Activated CD4-positive, CD25-positive, alpha-beta regulatory T cell treated with anti-CD3 and anti-CD28 coated beads, Interleukin-2, amount 50 U/mL, for 24 hours (primary cell): Measurements from ENCODE around the gene LGR6.
"Not testable (repeated sequence)": the region's sequence is repeated elsewhere in the genome, so short reads cannot be mapped to it uniquely, and the experiment has no call there.

Experiments used
- ATAC-seq, 2 donors: fragments of 150-1000 bp; cut with Tn5 transposase; one replicate each; pipeline ENCODE4 v1.10.0; 2021; ENCODE audit warnings: mild to moderate bottlenecking in 1 of 2, moderate library complexity in 1 of 2

Gene LGR6

DNA sequence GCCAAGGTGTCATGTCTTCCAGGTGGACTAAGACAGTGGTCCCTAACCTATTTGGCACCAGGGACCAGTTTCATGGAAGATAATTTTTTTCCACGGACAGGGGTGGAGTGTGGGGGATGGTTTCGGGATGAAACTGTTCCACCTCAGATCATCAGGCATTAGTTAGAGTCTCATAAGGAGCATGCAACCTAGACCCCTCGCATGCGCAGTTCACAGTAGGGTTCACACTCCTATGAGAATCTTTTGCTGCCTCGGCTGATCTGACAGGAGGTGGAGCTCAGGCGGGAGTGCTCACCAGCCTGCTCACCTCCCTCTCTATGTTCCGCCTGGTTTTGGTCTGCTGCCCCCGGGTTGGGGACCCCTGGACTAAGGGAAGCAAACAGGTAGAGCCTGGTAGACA, 30.9 kb downstream of the LGR6 start:
- no peak for ATAC-seq

- ATAC-seq, result no peak
Observed at GRCh38 chr1:202225131-202225530, 31.5 kb downstream of the LGR6 start.

DNA sequence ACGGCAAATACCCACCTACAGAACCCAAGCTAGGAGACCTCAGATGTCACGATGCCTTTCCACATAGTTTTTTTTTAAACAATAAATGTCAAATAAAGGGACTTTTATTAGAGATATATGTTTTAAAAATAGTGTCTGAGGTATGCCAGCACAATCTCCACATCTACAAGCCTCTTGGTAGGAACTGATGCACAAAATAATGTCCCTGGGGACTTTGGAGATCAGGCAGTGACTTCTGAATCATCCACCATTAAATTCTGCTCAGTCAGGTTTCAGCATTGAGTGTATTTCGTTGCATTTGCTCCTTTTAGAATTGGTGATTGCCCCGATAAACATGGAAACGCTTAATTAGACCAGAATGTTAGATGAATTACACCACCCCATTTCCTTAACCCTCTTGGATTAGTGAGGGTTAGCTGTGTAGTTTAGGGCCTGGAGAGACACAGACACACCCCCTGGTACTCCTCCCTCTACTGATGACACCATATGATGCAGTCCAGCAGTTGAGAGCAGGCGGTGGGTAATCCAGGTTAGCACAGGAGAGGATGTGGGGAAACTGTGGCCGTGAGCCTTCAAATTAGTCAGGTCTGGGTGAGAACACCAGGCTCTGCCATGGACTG, 33.6 kb downstream of the LGR6 start:
- peak in 1 of 2 donors; percentile 16 for ATAC-seq

GRCh38 chr1:202227997-202228401, 34.4 kb downstream of the LGR6 start:
- ATAC-seq, result peak; percentile 17 to 23

- peak in 1 of 2 donors; percentile 39 for ATAC-seq
Observed at GRCh38 chr1:202228484-202229122, 35.0 kb downstream of the LGR6 start.

- ATAC-seq, result no peak
Observed at GRCh38 chr1:202229376-202229775, 35.8 kb downstream of the LGR6 start.

DNA sequence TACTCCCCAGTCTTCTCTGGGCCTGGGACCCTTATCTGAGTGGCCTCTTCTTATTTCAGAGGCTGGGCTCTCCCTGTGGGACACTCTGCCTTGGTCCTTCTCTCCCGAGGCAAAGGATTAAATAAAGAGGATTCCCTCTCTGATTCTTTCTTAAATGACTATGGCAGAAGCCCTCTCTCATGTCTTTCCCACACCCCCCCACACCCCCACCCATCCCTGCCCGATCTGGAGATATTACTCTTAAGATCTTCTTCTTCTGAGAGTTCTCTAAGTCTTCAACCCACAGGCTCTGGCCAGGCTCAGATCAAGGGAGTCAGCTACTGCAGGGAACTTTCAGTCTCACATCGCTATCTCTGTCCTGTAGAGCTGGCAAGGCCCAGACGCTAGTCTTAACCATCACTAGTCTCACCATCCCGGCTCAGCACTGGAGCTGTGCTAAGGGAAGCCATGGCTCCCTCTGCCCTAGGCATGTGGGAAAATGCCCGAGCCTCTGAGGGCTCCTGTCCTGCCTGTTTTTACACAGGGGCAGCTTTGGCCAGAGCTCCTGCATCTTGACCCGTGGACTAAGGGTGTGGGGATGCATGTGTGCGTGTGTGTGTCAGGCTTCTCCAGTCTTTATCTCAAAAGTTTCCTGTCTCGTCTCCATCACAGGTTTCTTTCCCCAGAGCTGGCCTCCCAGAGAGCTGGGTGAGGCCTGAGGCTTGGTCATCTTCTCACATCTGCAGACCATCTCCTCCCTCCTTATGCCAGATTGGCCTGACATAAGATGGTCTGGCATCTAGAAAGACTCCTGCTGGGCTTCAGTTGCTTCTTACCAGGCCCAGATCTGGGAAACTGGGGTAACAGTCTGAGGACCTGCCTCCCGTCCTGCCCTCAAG, 36.7 kb downstream of the LGR6 start:
- no peak for ATAC-seq

DNA sequence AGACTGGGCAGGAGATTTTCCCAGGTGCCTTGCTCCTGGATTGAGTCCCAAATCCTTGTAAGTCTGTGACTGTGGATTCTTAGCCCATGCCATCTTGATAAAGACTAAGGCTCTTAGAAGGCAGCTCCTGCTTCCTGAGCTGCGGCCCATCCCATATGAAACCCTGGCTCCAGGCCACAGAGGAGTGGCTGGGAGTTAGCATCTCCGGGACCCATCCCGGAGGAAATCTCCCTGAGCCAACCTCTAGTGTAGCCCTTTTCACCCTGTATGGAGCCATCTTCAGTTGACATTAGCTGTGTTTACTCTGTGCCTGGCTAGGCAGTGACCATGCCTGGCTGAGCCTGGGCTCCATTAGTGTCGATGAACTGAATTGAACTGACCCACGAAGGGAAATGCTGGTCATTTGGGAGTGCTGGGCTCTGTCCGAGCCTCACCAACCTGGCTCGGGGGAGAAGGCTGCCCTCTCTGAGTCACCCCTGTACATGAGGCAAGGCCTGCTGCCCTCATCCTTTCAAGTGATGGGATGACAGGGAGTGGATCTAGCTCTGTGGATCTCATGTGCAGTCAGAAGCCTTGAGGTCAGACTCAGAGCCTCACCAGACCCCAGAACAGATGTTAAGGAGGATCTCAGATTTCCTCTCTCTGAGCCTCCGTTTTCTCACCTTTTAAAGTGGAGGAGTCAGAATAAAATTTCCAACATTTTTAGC, 37.5 kb downstream of the LGR6 start:
- no peak for ATAC-seq

DNA sequence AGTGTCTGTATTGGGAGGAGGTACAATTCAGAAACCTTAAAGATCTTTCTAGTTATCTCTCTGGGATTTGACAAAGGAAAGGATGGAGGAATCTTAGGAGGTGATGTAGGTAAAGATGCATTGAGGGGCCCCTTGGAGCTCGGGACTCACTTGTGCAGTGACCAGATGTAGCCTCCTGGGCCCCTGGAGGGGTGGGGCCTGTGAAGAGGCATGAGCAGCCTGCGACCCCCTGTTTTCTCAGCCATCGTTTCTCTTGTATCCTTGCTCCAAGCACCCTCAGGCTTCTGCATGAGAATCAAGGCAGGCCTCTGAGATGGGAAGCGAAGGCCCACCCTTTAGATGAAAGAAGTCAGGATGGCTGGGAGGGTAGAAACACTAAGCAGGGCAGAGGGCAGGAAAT, 39.6 kb downstream of the LGR6 start:
- no peak for ATAC-seq

- ATAC-seq, result no peak
Observed at GRCh38 chr1:202233804-202234203, 40.2 kb downstream of the LGR6 start.

DNA sequence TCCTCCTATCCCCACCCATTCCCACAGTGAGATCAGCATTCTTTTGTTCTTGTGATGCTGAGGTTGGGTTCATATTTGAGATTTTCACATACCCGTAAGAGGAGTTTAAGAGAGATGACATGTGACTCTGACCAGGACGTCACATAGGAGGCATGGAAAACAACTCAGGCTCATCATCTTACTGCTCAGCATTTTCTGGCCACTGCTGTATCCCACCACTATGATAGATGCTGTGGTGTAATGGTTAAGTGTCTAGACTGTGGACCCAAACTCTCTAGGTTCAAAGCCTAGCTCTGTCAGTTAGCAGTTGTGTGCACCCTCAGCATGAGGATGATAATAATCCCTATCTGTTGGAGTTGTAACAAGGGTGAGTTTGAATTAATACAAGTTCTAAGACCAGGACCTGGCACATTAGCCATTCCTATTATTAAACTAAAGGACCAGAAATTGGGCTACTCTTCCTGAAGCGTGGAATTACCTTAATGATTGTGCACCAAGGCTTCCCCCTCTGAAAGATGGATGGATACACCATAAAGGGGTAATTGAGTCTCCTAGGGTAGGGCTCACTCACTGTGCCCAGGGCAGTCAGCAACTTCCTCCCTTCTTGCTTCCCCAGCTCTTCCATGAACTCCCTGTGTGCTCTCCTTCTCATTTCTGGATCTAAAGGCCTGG, 40.9 kb downstream of the LGR6 start:
- no peak for ATAC-seq

DNA sequence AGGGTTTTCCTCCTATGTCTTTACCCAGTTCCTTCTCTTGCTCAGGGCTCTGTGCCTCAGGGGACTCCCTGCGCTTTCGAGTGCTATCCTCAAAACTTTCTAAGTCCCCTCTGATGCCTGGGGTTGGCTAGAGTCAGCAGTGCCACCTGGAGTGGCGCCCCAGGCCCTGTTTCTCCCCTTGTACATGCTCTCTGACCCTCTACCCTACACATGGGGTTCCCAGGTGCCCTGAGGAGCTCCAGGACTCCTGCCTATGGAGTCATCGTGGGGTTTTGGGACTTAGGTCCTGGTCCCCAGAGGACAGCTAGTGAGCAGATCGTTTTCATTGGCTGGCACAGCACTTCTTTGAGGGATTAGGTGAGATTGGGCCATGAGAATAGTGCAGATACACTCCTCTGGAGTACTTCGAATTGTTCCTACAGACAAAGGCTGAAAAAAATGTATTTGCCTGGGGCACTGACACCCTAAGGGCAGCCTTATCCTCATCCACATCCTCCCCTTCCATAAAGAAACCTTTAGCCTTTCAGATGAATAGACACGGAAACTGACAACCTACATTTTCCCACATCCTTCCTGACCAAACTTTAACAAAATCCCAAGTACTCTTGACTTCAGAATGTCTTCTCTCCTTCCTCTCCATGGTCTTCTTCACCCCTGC, 41.5 kb downstream of the LGR6 start:
- no peak for ATAC-seq

- peak; percentile 75 to 78 for ATAC-seq
Observed at GRCh38 chr1:202235856-202236837, 42.5 kb downstream of the LGR6 start.

- ATAC-seq, result peak; percentile 55 to 61
Observed at GRCh38 chr1:202237052-202237451, 43.5 kb downstream of the LGR6 start.

DNA sequence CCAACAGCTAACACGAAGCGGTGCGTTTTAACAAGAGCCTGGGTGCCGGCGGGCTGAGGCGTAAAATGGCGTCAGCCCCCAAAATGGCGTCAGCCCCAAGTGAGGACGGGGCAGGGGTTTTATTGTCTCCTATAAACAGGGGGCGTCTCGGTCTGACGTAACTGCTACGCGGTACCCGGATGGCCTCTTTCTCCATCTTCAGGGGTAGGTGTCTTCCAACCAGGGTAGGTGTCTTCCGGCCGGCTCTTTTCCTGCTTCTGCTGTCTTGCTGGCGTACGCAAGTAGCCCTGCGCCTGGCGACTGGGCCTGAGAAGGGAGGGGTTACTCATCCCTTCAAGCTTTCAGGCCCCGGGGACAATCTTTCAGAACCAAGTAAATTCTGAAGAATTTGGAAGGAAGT, 45.3 kb downstream of the LGR6 start:
- no peak for ATAC-seq

- not testable (repeated sequence) for ATAC-seq
Observed at GRCh38 chr1:202240226-202240625, 46.6 kb downstream of the LGR6 start.

DNA sequence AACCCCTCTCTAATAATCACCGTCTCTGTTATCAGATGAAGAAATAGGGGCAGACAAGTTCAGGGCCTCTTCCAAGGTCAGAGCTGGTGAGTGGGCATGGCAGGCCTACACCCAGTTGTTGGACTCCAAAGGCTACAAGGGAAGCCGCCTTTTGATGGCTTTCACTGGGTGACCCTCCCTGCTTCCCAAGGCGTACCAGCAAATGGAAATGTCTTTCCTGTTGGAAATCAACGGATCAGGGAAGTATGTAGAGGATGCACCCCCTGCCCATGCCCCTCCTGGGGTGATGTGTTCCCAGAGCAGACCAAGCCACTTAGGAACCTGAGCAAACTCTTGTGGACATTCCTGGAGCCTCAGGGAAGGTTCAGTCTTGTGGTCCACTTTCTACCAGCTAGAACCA, 47.4 kb downstream of the LGR6 start:
- no peak for ATAC-seq

DNA sequence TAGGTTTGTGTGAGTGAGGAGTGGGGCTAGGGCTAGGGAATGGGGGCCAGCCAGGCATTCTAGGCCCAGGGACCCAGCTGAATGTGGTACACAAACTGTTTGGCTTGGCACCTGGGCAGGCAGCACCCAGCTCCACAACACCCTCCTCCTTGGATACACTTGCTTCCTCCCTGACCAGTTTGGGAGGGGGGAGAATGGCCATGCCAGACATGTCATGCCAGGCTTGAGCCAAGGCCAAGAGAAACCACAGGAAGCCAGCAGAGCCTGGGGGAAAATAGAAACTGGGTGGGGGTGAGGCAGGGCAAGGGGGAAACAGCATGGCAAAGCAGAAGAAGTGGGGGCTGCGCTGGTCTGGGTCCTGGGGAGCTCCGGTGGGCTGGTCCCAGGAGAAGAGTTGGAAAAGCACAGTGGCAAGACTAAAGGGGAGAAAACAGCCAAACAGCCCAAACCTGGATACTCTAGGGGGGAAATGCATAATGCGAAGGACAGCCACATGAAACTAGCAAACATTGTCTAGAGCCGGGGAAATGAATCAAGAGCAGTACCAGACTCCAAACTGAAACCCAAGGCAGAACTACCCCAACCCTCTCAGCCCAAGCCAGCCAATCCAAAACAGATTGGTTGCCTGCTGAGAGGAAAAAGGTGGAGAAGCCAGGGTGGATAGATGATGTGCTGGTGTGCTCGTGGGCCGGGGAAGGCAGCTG, 47.9 kb downstream of the LGR6 start:
- no peak for ATAC-seq

- no peak for ATAC-seq
Observed at GRCh38 chr1:202242080-202242419, 48.5 kb downstream of the LGR6 start.

DNA sequence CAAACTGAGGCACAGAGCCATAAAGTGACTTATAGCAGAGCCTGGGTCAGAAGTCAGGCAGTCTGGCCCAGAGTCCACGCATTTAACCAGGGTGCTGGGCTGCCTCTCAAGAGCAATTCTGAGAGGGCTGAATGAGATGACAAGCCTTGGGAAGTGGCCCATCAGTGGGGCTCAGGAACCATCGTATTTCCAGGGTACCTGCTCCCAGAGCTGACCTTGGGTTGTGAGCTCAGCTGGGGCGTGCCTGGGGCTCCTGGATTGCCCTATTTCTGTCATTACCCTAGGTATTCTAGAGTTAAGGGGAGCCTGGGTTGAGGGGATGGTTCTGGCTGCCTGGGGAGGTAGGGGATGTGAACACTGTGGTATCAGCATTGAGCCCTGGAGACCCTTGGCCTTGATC, 49.4 kb downstream of the LGR6 start:
- no peak for ATAC-seq
